ENCODE measurements around the gene ACOX3.

ACOX3 gene

DNA sequence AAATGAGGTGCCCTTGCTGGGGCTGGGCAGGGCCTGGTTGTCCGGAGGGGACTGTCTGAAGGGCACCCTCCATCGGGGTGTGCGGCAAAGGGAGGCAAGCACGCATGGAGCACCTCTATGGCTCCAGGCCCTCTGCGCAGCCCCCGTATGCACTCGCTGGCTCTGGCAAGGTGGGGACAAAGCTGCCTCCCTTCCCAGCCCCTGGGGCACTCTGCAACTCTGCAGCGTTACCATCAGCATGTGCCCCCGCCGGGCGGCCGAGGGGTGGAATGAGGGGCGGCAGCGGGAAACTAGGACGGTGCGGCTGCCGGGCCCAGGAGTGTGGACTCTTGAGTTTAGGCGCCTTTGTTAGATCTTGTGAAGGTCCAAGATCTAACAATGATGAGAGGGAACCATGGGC, 26.5 kb upstream of the ACOX3 start:
- DNase-seq, result no peak

DNA sequence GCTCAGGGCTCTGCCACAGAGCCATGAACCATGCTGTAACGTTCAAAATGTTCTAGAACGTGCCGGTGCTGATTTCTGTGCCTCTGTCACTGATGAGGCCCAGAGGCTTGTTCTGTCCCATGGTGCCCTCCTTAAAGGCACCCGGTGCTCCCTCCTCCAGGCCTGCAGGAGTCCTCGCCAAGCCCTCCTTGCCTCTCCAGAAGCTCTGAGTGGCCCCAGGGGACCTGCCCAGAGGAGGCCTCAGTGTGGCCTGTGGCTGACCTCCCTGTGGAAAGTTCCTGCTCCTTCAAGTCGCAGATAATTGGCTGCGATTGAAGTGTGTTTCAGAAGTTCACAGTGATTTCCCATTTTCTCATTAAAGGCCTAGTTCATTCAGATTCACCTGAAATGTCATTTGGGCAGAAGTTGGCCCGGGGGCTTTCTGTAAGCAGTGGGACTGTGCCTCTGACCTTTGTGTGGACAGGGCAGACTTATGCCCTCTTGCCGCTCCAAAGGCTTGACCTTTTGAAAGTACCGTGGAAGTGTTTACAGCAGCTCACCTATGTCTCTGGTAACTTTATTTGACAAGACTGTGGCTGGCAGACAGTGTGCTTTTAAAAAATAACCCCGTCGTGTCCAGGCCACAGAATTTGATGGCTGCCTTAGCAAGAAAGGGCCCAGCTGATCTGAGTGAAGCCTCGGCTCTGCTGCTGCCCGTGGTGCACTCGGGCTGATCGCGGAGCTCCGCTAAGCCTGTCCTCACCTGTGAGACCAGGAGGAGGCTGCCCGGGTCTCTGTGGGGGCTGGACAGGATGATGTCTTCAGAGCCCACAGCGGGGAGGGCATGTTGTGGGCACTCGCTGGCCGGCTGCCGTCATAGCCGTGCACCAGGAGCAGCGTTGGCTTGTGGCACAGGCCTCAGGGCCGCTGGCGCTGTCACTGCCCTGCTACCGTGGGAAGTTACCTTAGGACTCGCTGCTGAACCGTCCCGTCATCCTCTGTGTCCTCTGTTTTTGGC, 25.4 kb upstream of the ACOX3 start:
- no peak for DNase-seq

DNA sequence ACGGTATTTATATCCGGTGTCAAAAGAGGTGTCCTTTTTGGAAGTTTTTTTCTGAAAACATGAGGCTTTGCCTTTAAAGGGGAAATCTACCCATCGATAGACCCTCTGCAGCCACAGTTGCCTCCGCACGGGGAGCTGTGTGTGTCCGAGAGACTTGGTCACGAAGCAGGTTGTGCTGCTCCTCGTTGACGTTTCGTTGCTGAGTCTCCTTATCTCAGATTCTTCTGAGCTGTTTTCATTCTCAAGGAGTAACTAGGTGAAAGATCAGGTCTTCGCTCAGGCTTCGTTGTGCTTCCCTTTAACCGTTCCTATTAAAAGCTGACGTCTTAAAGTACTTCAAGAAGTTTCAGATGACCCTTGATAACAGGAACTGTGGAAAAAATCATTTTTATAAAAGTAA, 23.9 kb upstream of the ACOX3 start:
- no peak for DNase-seq

DNA sequence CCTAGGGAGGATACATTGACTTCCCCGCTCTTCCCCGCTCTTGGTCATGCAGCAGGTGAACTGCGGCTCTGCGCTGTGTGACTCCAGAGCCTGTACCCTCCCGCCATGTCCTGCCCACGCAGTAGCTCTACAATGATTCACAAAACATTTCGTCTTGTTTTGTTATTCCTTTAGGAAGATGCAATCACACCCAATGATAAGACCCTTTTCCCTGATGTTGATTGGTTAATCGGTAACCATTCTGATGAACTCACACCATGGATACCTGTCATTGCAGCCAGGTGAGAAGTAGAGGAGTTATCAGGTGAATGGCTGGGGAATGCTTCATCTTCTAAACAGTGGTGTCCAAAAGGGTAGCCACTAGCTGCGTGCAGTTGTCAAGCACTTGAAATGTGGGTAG, 23.3 kb upstream of the ACOX3 start:
- DNase-seq, result no peak

DNA sequence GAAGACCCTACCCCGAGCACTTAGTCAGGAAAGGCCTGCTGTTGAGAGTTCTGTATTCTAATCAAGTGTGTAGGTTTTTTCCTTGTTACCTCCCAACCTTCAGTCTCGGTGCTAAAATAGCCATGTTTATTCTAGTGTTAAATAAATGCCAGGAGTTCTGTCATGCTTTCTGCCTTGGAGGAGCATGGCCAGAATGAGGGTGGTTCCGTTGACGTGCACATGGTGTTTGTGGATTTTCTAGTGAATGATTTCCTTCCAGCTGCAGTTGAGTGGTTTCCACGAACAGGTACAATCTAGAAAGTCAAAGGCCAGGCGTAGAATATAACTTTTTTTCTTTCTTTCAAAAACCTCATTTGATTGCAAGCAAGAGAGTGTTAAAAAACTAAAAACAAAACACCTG, 21.1 kb upstream of the ACOX3 start:
- DNase-seq, result no peak

DNA sequence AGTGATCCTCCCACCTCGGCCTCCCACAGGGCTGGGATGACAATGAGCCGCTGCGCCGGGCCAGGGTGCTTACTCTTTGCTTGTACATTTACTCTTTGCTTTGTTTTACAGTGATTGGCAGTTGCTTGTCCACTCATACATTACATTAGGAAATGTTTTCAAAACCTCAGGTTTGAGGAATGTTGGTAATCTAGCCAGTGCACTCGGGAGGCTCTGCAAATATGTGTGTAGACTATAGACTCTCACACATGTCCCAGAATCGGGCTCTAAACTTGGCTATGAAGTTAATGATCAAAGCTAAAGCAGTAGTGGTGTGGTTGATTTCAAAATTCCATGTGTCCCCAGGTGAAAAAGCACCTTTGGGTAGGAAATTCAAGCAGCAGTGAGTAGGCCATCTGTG, 20.6 kb upstream of the ACOX3 start:
- no peak for DNase-seq

DNA sequence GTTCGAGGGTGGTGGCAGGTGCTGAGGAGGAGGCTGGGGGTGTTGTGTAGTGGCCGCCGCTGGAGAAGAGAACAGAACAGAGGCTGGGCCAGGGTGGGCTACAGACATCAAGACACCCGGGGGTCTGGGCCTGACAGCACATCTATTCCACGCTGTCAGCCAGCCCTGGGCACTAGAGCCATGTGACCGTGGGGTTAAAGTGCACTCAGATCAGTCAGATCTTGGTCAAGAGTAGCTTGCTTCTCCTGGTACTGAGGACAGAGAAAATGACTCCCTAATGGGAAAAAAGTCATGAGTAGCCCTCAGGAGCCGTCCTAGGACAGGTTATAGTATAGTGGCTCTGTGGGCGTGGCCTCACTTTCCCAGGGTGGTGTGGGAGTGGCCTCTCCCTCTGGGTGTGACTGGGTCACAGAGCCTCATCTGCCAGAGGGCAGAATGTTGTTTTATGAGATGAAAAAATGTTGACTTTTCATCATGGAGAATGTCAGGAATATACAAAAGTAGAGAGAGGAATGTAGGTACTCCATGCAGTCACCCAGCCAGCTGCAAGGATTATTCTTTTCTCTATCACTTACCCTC, 19.4 kb upstream of the ACOX3 start:
- no peak for DNase-seq

DNA sequence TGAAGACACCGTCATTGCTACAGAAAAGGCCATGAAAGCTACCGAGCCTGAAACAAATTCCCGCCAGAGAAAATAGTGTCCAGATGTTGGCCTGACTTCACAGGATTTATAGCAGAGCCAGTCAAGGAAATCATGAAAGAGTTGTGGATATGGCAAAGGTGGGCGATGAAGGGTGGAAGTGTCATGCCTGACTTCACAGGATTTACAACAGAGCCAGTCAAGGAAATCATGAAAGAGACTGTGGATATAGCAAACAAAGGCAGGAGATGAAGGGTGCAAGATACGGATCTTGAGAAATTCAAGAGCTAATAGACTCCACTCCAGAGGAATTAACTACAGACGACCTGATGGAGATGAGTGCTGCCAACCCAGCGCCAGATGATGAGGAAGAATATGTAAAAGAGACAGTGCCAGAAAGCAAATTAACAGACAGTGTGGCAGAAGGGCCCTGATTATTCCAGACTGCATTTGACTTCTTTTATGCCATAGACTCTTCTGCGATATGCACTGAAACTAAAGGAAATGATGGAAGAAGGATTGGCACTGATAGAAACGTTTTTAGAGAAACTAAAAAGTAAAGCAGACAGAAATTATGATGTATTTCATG, 17.2 kb upstream of the ACOX3 start:
- no peak for DNase-seq

DNA sequence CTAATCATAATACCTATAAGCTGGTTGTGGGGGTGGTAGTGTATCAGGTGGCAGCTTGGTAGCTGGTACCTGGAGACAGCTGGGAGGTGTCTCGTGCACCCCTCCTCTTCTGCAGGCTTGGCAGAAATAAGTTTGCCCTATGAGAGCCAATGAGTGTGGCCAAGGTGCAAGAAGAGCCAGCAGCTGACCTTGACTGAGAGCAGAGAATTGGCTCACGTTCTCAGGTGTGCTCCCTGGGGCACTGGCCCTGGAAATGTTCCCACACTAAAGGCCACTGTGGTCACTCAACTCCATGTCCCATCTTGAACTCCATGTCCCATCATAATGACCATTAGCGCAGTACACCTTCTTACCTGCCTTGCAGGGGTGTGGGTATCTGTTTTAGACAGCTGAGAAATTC, 13.4 kb upstream of the ACOX3 start:
- DNase-seq, result no peak

DNA sequence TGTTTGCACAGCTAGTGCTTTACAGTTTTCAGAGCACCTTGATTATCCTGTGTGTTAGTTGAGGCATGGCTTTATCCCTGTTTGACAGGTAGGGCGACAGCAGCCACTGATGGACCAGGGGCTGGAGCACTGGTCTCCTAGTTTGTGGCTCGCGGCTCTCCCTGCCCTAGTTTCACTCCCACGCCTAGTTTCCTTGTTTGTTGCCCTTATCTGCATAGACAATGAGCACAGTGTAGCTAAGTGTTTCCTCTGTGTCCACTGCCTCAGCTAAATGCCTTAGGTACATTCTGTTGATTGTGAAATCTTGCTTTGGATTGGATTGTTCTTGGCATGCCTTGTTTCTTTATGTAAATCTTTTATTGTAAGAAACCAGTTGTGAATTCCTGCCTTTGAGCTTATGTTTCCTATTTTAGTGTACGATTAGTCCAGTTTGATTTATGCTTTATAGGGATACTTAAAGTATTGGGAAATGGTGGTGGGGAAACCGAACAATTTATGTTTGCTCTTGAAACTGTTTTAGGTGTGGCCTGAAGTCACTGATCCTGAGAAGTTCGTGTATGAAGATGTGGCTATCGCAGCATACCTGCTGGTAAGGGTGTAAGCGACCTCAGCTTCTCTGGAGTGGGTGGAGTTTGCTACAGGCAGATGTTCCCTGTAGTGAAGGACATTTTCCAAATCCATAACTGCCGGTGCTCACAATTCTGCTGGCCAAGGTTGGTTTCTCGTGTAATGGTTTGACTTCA, 11.1 kb upstream of the ACOX3 start:
- no peak for DNase-seq

DNA sequence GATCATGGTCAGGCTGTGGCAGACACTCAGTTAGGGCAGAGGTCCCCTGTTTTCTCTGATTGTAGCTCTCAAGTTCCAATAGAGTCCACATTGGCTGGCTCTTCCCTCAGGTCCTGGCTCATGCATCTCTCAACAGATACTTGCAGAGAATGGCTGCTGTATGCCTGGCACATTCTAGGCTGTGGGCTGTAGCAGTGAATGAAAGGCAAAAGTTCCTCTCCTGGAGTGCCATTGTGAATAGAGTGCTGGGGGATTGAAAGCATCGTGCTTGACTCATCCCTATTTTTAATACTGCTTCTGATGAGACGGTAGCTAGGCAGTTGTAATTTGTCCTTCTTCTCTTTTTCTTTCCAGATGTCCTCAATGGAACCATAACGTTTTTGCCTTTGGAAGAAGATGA, 5.6 kb upstream of the ACOX3 start:
- DNase-seq, result no peak

DNA sequence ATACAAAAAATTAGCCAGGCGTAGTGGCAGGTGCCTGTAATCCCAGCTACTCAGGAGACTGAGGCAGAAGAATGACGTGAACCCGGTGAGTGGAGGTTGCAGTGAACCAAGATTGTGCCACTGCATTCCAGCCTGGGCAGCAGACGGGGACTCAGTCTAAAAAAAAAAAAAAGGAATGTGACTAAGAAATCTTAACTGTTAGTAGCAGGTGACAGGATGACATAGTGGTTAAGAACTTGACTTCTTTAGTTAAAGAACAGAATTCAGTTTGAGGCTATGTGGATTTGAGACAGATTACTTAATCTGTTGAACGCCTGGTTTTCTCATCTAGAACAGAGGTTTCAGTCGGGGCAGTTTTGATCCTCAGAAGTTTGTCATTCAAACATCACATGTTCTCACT, 3.3 kb upstream of the ACOX3 start:
- DNase-seq, result no peak

DNA sequence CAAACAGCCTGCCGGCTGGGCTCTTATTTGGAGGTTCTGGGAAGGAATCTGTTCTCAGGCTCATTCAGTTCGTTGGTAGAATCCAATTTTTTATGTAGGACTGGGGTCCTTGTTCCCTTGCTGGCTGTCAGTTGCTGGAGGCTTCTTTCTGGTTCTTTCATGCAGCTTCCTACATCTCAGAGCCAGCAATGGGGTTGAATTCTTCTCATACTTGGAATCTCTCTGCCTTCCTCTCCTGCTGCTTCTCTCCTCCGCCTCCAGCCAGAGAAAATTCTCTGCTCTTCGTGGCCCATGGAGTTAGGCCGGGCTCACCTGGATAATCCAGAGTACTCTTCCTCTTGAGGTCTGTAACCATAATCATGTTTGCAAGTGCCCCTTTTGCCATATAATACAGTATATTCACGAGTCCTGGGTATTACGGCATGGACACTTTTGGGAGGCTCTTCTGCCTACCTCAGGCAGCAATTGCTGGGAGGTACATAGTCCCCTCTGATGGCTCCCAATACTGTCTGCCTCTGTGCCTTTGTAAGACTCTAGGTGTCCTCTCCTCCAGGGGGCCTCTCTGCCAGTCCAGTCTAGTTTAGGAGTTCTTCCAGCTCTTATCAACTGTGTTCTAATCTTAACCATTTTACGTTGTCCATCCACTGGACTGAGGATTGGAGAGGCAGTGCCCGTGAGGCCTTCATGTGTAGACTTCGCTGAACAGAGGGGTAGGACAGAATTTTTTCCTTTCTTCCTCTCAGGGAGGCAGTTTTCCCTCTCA, 2.3 kb upstream of the ACOX3 start:
- no peak for DNase-seq

DNA sequence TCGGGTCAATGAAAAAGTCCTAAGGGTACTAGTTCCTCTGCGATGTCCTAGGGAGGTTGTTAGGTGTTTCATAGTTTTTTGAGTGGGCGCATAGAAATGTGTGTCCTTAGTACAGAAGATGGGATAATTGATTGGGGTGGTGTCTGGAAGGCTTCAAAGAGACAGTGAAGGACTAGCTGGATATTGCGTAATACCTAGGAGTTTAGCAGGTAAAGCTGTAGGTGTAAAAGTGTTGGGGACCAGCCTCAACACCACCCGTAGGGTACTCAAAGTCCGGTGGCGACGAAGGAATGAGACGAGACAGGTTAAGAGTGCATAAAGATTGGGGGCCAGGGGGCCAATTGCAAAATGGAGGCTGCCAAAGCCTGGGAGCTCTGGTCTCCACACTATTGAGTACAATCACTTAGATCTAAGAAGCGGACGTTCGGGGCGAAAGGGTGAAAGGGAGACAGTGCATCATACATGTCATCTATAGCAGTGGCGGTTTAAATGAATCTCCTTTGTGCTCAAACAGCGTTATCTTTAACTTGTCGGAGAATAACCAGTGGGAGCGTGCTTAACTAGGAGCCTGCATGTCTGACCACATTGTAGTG, 1.1 kb upstream of the ACOX3 start:
- no peak for DNase-seq

DNA sequence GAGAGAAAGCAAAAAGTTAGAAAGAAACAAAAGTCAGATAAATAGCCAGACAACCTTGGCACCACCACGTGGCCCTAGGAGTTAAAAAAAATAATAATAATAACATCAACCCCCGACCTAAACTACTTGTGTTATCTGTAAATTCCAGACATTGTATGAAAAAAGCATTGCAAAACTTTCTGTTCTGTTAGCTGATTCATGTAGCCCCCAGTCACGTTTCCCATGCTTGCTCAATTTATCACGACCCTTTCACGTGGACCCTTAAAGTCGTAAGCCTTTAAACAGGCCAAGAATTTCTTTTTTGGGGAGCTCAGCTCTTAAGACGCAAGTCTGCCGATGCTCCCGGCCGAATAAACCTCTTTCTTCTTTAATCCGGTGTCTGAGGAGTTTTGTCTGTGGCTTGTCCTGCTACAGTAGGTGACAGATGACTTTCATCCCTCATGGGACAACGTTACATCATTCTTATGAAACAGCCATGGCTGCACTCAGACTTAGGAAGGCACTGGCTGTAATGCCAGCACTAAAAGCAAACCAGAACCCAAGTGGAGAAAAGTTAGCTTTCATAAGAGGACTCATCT, 520 bp downstream of the ACOX3 start:
- DNase-seq, result no peak

DNA sequence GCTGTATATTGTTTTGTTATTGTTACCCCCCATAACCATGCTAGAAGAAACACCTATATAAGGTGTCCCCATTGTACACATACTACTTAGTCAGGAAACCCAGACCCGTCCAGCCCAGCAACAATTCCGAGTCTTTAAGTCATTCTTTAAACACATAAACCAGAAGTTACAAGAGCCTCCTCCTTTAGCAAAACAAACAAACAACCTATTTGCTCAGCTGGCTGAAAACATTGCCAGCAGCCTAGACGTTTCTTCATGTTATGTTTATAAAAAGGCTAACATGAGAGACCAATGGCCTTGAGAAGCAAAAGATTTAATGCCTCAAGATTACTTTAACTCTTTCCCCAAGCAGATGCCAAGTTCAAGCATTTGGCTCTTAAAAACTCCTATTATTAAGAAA, 1.4 kb downstream of the ACOX3 start:
- DNase-seq, result no peak

DNA sequence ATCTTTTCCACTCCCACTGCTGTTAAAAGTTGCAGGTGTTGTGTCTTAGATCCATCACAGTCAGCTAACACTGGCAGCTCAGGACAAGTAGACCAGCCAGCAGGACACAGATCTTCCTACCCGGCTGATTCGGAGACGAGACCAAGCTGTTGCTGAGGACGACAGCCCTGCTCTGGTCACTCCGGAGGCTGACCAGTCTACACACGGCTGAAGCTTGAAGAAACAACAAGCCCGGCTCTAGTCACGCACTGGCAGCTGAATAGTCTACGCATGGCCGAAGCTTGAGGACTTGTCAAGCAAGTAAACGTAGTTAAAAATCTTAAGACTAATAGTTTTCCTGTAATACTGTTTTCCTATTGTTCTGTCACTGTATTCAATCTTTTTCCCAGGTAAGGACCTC, 1.8 kb downstream of the ACOX3 start:
- no peak for DNase-seq

DNA sequence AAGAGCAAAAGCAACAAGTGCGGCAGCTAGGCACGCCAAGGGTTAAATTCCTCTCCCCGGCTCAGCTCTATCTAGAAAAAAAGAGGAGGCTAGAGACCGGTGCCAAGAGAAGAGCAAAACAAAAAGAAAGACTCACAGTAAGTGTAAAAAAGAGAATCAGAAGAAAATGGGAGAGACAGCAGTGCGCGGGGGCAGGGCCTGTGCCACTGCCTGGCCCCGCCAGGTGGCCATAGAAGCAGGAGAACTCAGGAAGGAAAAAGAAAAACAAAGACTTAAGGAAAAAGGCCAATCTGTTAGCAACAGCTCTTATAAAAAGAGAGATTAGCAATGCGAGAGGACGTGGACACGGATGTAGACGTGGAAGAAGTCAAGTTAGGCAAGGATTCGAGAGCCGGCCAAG, 3.2 kb downstream of the ACOX3 start:
- DNase-seq, result no peak

DNA sequence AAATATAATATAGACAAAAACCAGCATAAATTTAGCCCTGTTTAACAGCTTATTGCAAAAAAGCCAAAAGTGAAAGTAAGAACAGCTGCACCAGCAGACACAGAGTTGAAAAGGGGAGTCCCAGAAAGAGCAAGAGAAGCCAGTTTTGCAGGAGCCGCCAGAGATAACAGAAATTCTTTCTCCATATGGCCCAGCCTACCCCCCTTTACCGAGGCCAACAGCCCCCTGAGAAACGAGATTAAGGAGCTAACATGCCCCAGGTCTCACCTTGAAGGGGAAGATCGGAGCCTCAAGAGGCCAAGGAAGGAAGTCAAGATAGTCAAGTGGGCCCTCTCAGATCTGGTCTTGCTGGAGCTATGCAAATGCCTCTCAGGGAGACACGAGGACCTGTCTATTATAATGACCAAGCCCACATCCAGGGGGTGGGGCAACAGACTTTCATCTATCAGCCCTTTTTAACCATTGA, 4.8 kb downstream of the ACOX3 start:
- DNase-seq, result no peak

DNA sequence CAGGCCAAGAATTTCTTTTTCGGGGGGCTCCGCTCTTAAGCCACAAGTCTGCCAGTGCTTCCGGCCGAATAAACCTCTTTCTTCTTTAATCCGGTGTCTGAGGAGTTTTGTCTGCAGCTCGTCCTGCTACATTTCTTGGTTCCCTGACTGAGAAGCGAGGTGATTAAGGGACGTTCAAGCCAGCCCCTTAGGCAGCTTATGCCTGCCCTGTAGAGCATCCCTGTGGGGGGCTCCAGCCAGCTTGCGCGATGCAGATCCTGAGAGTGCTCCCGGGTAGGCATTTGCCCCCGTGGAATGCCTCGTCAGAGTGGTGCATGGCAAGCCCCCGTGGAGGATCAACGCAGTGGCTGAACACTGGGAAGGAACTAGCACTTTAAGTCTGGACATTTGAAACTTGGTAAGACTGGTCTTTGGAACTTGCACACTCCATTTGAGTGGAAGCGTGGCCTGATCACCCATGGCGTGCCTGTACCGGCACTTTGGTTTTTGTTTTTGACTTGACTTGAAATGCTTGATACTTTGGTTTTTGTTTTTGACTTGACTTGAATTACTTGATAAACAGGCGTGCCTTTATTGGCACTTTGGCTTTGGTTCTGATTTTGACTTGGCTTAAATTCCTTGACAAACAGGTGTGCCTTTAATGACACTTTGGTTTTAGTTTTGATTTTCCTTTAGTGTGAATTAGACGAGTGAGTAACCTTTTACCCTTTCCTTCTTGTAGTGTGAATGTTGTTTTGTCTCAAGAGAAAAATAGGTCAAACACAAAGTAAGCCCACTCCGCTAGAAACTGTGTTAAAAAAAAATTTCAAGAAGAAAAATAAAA, 6.1 kb downstream of the ACOX3 start:
- DNase-seq, result no peak

DNA sequence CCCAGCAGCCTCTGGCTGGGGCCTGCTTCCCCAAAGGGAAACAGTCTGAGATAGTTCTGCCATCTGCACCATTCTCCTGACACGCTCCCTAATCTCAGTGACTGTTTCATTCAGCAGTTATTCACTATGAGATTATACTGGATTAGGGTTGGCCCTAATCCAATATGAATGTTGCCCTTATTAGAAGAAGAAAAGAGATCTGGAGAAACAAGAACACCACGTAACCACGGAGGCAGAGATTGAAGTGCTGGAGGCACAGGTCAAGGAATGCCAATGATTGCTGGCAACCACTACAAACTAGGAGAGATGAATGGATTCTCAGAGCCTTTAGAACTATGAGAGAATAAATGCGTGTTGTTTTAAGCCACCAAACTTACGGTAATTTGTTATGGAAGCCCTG, 7.4 kb downstream of the ACOX3 start:
- DNase-seq, result no peak

Data from retina (tissue), 1 donor.